ENCODE data around the gene MACC1.

Gene MACC1

DNA sequence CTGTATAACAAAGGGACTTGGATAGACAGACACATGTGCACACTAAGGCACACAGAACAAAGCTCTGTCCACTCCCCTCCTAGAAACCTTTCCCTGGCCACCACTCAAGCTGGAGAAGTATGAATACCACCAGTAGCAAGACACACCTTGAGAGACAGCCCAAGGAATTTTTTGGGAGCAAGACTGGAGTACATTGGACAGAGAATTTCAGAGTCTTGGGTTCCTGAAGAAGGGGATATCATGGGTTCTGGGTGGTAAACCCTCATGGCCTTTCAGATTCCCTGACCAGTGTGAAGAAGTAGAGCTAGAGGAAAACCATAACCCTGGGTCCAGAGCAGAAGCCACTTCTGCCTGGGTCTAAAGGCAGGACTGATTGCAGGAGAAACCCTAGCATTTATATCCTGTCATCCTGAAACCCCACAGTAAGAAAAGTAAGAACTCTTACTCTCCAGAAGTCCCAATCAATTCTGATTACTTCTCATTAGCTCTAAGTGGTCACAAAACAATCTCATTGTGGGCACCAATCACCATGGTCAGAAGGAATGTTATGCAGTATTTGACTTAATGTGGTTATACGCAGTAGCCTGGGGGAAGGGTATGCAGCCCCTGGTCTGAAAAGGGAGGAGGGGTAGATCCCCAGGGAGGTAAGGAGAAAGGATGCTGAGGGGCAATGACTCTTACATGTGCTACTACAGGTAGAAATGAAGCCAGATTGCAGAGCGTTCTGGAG, 20.4 kb upstream of the MACC1 start:
- Mint-ChIP-seq H3K27me3 (peaks cover 2% of the 10 kb centered on the region), H3K4me1 (ENCODE audit: low read depth) (no peaks in the 10 kb centered on the region), H3K4me3 (no peak overlapping the region), H3K27ac (no peak overlapping the region), H3K9me3 (ENCODE audit: low read depth) (no peaks in the 10 kb centered on the region), H3K36me3 (no peaks in the 10 kb centered on the region)

- Mint-ChIP-seq H3K27ac (no peak overlapping the region), H3K27me3 (peaks cover 2% of the 10 kb centered on the region), H3K4me3 (no peak overlapping the region), H3K4me1 (ENCODE audit: low read depth) (no peaks in the 10 kb centered on the region), H3K36me3 (no peaks in the 10 kb centered on the region), H3K9me3 (ENCODE audit: low read depth) (no peaks in the 10 kb centered on the region)
Measured at GRCh38 chr7:20236790-20237189, 19.6 kb upstream of the MACC1 start.

GRCh38 chr7:20236043-20236442, 18.9 kb upstream of the MACC1 start:
- no peaks in the 10 kb centered on the region for H3K9me3 Mint-ChIP-seq (ENCODE audit: low read depth)

DNA sequence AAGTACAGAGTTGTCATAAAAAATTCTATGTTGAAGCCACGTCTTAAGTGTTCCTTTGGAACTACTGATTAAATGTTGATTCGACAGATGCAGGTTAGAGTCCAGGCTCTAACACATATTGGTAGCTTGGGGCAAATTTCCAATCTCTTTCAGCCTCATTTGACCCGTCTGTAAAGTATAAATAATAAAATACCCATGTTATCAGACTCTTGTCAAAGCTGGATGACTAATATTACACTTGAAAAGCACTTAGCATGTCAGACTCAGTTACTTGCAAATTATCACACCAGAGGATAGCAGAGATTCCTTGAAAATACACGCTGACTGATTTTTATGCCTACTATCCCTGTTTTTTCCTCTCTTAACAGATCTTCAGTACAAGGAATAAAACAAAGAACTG, 18.1 kb upstream of the MACC1 start:
- Mint-ChIP-seq H3K27ac (no peak overlapping the region), H3K4me3 (no peak overlapping the region), H3K4me1 (ENCODE audit: low read depth) (no peaks in the 10 kb centered on the region), H3K36me3 (no peaks in the 10 kb centered on the region), H3K9me3 (ENCODE audit: low read depth) (no peaks in the 10 kb centered on the region), H3K27me3 (peaks cover 2% of the 10 kb centered on the region)

More at GRCh38 chr7:20236043-20236442, 18.9 kb upstream of the MACC1 start:
- Mint-ChIP-seq H3K4me3 (no peak overlapping the region), H3K27me3 (peaks cover 2% of the 10 kb centered on the region), H3K36me3 (no peaks in the 10 kb centered on the region), H3K4me1 (ENCODE audit: low read depth) (no peaks in the 10 kb centered on the region), H3K27ac (no peak overlapping the region)

GRCh38 chr7:20233362-20233761, 16.2 kb upstream of the MACC1 start:
- no peak overlapping the region for H3K4me3 Mint-ChIP-seq
- H3K4me1 Mint-ChIP-seq (ENCODE audit: low read depth) = no peaks in the 10 kb centered on the region
- H3K27ac Mint-ChIP-seq = no peak overlapping the region
- no peaks in the 10 kb centered on the region for H3K36me3 Mint-ChIP-seq
- peaks cover 2% of the 10 kb centered on the region for H3K27me3 Mint-ChIP-seq
- H3K9me3 Mint-ChIP-seq (ENCODE audit: low read depth) = no peaks in the 10 kb centered on the region

DNA sequence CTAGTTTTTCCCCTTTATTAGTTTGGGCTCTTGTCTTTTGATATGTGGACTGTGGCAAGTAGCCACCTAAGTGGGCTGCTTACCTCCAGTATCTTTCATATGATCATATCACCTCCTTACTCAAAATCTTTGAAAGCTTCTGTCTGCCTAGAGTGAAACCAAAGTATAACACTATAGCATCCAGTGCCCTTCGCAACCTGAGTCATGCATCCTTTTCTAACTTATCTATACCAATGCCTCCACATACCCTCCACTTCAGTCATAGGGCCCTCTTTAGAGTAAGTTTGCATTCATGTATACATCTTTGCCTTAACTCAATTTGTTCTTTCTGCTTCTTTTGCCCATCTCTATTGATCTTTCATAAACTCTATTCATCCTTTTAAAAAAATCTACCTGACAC, 15.7 kb upstream of the MACC1 start:
- no peaks in the 10 kb centered on the region for H3K4me1 Mint-ChIP-seq (ENCODE audit: low read depth)
- no peaks in the 10 kb centered on the region for H3K9me3 Mint-ChIP-seq (ENCODE audit: low read depth)
- H3K36me3 Mint-ChIP-seq = no peaks in the 10 kb centered on the region
- no peak overlapping the region for H3K4me3 Mint-ChIP-seq
- H3K27me3 Mint-ChIP-seq = peaks cover 2% of the 10 kb centered on the region
- no peak overlapping the region for H3K27ac Mint-ChIP-seq

DNA sequence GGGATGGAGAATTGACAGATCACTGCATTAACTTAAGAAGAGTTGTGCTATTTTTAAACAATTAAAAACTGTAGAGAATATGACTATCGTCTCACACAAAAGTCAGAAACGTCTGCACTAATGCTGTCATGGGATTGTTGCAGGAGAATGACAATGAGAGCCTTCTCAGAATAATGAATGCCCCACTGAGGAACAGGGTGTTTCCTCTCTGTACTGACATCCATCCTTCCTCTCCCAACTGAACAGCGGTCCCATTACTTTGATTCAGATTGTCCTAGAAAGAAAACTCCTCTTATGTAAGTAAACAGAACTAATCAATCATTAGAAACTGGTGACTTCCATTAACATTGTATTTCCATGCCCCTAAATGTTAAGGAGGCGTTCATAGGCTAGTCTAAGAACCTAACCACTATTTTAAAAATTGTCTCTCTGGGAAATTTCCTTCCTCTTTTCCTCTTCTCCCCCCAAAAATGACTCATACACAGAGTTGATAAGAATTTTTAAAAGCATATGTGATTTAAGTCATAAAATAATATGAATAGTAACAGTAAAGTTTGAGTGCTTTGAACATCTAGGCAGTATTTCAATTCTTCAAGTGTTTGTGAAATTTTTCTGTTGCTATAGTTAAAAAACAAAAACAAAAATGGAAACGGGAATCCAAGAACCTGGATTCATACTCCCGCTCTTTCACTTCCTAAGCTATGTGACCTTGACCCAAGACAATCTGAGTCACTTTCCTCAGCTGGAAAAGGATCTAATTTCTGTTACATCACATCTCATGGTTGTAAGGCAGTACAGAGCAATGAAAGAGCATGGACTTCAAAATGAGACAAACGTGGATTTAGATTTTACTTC, 12.7 kb upstream of the MACC1 start:
- H3K36me3 Mint-ChIP-seq = no peaks in the 10 kb centered on the region
- H3K4me3 Mint-ChIP-seq = no peak overlapping the region
- H3K27me3 Mint-ChIP-seq = no peaks in the 10 kb centered on the region
- H3K4me1 Mint-ChIP-seq (ENCODE audit: low read depth) = no peaks in the 10 kb centered on the region
- no peaks in the 10 kb centered on the region for H3K9me3 Mint-ChIP-seq (ENCODE audit: low read depth)
- H3K27ac Mint-ChIP-seq = no peak overlapping the region

DNA sequence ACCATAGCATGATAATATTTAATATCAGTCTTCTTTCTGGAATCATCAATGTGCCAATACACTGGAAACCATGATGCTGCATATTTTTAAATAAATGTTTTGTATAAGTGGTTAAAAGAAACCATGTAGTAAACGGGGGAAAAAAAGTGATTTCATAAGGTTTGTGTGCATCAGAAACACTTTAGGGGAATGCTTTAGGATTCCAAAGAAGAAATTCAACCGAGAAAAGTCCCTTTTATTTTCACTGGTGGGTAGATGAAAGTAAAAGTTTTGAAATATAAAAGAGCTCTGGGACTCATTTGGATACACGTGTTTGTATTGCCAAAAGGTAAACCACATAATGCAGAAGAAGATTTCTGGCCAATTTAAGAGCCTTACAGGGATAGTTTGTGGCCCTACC, 11.9 kb upstream of the MACC1 start:
- no peak overlapping the region for H3K27ac Mint-ChIP-seq
- no peaks in the 10 kb centered on the region for H3K36me3 Mint-ChIP-seq
- H3K27me3 Mint-ChIP-seq = no peaks in the 10 kb centered on the region
- H3K4me1 Mint-ChIP-seq (ENCODE audit: low read depth) = no peaks in the 10 kb centered on the region
- no peak overlapping the region for H3K4me3 Mint-ChIP-seq
- H3K9me3 Mint-ChIP-seq (ENCODE audit: low read depth) = no peaks in the 10 kb centered on the region

- H3K36me3 Mint-ChIP-seq = no peaks in the 10 kb centered on the region
- H3K9me3 Mint-ChIP-seq (ENCODE audit: low read depth) = no peaks in the 10 kb centered on the region
- H3K4me3 Mint-ChIP-seq = no peak overlapping the region
- no peaks in the 10 kb centered on the region for H3K27me3 Mint-ChIP-seq
- no peaks in the 10 kb centered on the region for H3K4me1 Mint-ChIP-seq (ENCODE audit: low read depth)
- no peak overlapping the region for H3K27ac Mint-ChIP-seq
Measured at GRCh38 chr7:20228654-20229053, 11.5 kb upstream of the MACC1 start.

DNA sequence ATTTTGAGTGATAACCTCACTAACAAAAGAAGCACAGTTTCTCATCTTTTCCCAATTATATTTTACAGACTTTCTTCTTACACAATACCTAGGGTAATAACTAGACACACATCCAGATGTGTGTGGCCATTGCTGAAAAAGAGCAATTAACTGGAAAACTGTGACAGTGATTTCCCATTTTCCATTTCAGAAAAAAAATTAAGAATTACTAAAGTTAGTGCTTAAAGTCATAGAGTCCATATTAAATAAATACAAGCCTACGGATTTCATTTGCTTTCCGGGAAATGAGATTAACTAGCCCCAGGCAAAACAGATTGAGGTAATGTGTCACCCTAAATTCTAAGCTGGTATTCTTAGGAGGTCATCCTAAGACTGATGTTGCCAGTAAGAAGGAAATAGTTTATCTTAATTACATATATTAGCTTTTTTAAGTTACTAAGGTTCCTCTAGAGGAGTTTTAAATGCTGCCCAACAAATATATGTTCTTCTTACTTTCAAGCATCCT, 10.2 kb upstream of the MACC1 start:
- Mint-ChIP-seq H3K9me3 (ENCODE audit: low read depth) (no peaks in the 10 kb centered on the region), H3K36me3 (no peaks in the 10 kb centered on the region), H3K27ac (no peak overlapping the region), H3K27me3 (peaks cover 2% of the 10 kb centered on the region), H3K4me3 (no peak overlapping the region), H3K4me1 (ENCODE audit: low read depth) (no peaks in the 10 kb centered on the region)

DNA sequence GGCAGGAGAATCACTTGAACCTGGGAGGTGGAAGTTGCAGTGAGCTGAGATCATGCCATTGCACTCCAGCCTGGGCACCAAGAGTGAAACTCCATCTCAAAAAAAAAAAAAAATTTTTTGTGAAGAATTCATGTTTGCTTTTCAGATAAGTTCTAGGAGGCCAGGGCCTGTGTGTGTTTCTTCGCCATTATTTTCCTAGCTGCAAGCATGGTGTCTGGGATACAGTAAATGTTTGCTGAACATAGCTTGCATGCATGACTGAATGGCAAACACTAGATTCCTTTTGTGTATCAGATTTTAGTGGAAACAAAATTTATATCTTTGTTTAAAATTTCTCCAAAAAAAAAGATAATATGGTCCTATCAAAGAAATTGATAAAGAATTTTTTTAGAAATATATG, 9.7 kb upstream of the MACC1 start:
- Mint-ChIP-seq H3K4me3 (no peak overlapping the region), H3K27ac (no peak overlapping the region), H3K27me3 (peaks cover 2% of the 10 kb centered on the region), H3K36me3 (no peaks in the 10 kb centered on the region), H3K4me1 (ENCODE audit: low read depth) (no peaks in the 10 kb centered on the region), H3K9me3 (ENCODE audit: low read depth) (no peaks in the 10 kb centered on the region)

- Mint-ChIP-seq H3K9me3 (ENCODE audit: low read depth) (no peaks in the 10 kb centered on the region), H3K36me3 (no peaks in the 10 kb centered on the region), H3K27me3 (peaks cover 2% of the 10 kb centered on the region), H3K4me3 (no peak overlapping the region), H3K4me1 (ENCODE audit: low read depth) (no peaks in the 10 kb centered on the region), H3K27ac (no peak overlapping the region)
Measured at GRCh38 chr7:20225384-20225783, 8.2 kb upstream of the MACC1 start.

DNA sequence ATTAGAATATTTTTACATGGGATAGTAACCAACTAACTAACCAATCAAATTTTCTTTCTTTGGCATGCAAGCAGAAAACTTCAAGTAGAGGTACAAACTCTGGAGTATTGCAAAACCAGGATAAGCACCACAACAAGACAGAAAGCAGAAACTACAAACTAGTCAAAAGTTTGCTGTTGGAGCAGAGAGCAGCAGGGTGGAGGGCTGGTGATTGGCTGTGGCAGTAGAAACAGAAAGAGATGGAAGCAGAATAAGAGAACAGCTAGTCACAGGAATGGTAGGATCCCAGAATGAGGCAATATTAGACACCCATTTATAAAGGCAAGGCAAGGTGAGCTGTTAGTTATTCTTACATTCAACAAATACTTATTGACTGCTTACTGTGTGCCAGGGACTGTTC, 6.8 kb upstream of the MACC1 start:
- no peaks in the 10 kb centered on the region for H3K36me3 Mint-ChIP-seq

DNA sequence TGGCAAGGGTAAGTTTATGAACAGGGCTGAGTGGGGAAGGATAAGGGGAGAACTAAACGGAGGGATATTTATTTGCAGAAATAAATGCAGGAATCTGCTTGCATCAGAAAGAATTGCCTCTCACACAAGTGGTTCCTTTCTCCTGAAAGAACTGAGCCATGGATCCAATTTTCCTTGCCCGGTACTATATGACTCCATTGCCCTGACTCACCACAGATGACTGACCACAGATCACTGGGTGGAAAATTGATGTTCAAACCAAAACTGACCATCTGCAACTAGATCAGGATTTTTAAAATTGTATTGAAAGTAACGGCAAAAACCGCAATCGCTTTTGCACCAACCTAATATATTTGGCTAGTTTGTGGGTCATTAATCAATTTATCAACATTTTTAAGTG, 6.2 kb upstream of the MACC1 start:
- Mint-ChIP-seq H3K4me3 (no peak overlapping the region), H3K27me3 (peaks cover 2% of the 10 kb centered on the region), H3K27ac (no peak overlapping the region), H3K36me3 (no peaks in the 10 kb centered on the region), H3K4me1 (ENCODE audit: low read depth) (peaks cover 2% of the 10 kb centered on the region), H3K9me3 (ENCODE audit: low read depth) (no peaks in the 10 kb centered on the region)

More for the DNA sequence above, 6.8 kb upstream of the MACC1 start:
- H3K27me3 Mint-ChIP-seq = peaks cover 2% of the 10 kb centered on the region
- H3K27ac Mint-ChIP-seq = no peak overlapping the region
- no peak overlapping the region for H3K4me3 Mint-ChIP-seq
- no peaks in the 10 kb centered on the region for H3K4me1 Mint-ChIP-seq (ENCODE audit: low read depth)
- H3K9me3 Mint-ChIP-seq (ENCODE audit: low read depth) = no peaks in the 10 kb centered on the region

- Mint-ChIP-seq H3K9me3 (ENCODE audit: low read depth) (no peaks in the 10 kb centered on the region), H3K27ac (no peak overlapping the region), H3K27me3 (peaks cover 2% of the 10 kb centered on the region), H3K36me3 (no peaks in the 10 kb centered on the region), H3K4me1 (ENCODE audit: low read depth) (peaks cover 7% of the 10 kb centered on the region), H3K4me3 (no peak overlapping the region)
Measured at GRCh38 chr7:20222219-20222828, 5.1 kb upstream of the MACC1 start.

Measured in activated naive CD8-positive, alpha-beta T cell (primary cell).